Prostate gland (tissue), 2 donors: Measurements from ENCODE around the gene CCDC127. TPM values are rescaled to one million over a fixed set of nuclear protein-coding genes. Genes with fewer than 3 reads are reported as not detected.

Experiments used
- DNase-seq: peaks from one replicate; pipeline ENCODE4 v3.0.0-alpha.2; 2019; ENCODE audit warnings: low spot score
- H3K27ac ChIP-seq, 2 donors: fragments of 200-600 bp; sonication (generic); 2 replicates each; pipeline ENCODE4 v1.5.1; 2017 to 2019
- H3K27me3 ChIP-seq: fragments of 200-600 bp; sonication (generic); replicated peaks from 2 replicates; pipeline ENCODE4 v1.5.1; 2019; ENCODE audit not compliant: insufficient read depth
- H3K36me3 ChIP-seq, 2 donors: fragments of 200-600 bp; sonication (generic); 1 replicate in 1 of 2; 2 replicates in 1 of 2; pipeline versions ENCODE4 v1.5.1 to v1.8.1; 2017 to 2019
- H3K4me1 ChIP-seq: fragments of 200-600 bp; sonication (generic); replicated peaks from 2 replicates; pipeline ENCODE4 v1.5.1; 2019
- H3K4me3 ChIP-seq, 2 donors: fragments of 200-600 bp; sonication (generic); 2 replicates each; pipeline ENCODE4 v1.5.1; 2017 to 2019
- H3K9me3 ChIP-seq: fragments of 200-600 bp; sonication (generic); 2 replicates; pipeline ENCODE4 v1.5.1; 2017
- POLR2A ChIP-seq: fragments of 450-650 bp; IDR thresholded peaks from one replicate; pipeline ENCODE4 v1.6.1; 2016; ENCODE audit warnings: antibody characterized with exemption, mild to moderate bottlenecking
- POLR2AphosphoS5 ChIP-seq: sonication (generic); formaldehyde crosslinking; IDR thresholded peaks from one replicate; pipeline ENCODE4 v1.6.1; 2017; ENCODE audit warnings: antibody characterized with exemption
- WGBS: methylation state at CpG from one replicate; pipeline ENCODE4 v1.1.5; 2018; 5-methylcytosine and 5-hydroxymethylcytosine counted together
- intact Hi-C: fragments of 100-400 bp; cut with DNase I; formaldehyde crosslinking; loops from one replicate; pipeline ENCODE4 v1.14.2; 2022
- total RNA-seq, 2 donors: library from RNA; depleted of rRNA; stranded (reverse); fragments of >200 nt; gene quantifications; one replicate each; pipeline ENCODE4 v1.1.0, GENCODE V29; 2016

Gene CCDC127
- total RNA-seq, 2 donors from 2014 or later, result 4.7 to 5.2 TPM

GRCh38 chr5:149745-150485 lies 68.0 kb downstream of the CCDC127 start:
- Histone ChIP-seq H3K27ac (peak overlapping the region; percentile 15 to 69), H3K9me3 (no peaks in the 10 kb centered on the region)

GRCh38 chr5:147751-148150 lies 70.2 kb downstream of the CCDC127 start:
- no peak for DNase-seq
- no peak overlapping the region for H3K4me3 ChIP-seq
- no peaks in the 10 kb centered on the region for H3K9me3 ChIP-seq
- no peaks in the 10 kb centered on the region for H3K36me3 ChIP-seq
- TF ChIP-seq POLR2AphosphoS5 (peak; percentile 21), POLR2A (no peak)
- intact Hi-C loops, result no loop called here
- WGBS, result 66% methylated on average over 1 of the region's 1 CpG
- H3K4me1 ChIP-seq, result no peaks in the 10 kb centered on the region
- no peaks in the 10 kb centered on the region for H3K27me3 ChIP-seq
- no peak overlapping the region for H3K27ac ChIP-seq

More at GRCh38 chr5:149745-150485, 68.0 kb downstream of the CCDC127 start:
- Histone ChIP-seq H3K36me3 (no peaks in the 10 kb centered on the region), H3K27me3 (no peaks in the 10 kb centered on the region), H3K4me1 (no peaks in the 10 kb centered on the region), H3K4me3 (no peak overlapping the region)
- 72% methylated on average over 6 of the region's 6 CpGs for WGBS
- DNase-seq, result peak; percentile 33
- TF ChIP-seq POLR2A (no peak), POLR2AphosphoS5 (peak; percentile 92)
- intact Hi-C loops, result no loop called here

Other genes with a start within 250 kb of the CCDC127 start
- gene PLEKHG4B, start 126.0 kb downstream of the CCDC127 start, total RNA-seq, result 10 to 100 TPM in 1 of 2 donors, 1 to 10 TPM in 1; 8.9 to 14.4 TPM
- 1 to 10 TPM in 1 of 2 donors, not detected in 1; 1.0 TPM for gene LRRC14B, start 26.7 kb downstream of the CCDC127 start, total RNA-seq
- 10 to 100 TPM; 66.7 to 99.1 TPM for gene SDHA, start 167 bp upstream of the CCDC127 start, total RNA-seq
- 100 to 1,000 TPM; 118 to 131 TPM for gene PDCD6, start 53.5 kb upstream of the CCDC127 start, total RNA-seq
- gene AHRR, start 103.6 kb upstream of the CCDC127 start, total RNA-seq, result 10 to 100 TPM in 1 of 2 donors, 1 to 10 TPM in 1; 1.9 to 17.7 TPM
- 10 to 100 TPM; 44.3 to 79.7 TPM for gene EXOC3, start 225.0 kb upstream of the CCDC127 start, total RNA-seq